Activated CD4-positive, alpha-beta T cell treated with anti-CD3 and anti-CD28 coated beads, Interleukin-2, amount 10 ng/mL, durations not matched to agents 7 days and 5 days (primary cell): Measurements from ENCODE around the gene MYMX. TPM values are rescaled to one million over a fixed set of nuclear protein-coding genes. Genes with fewer than 3 reads are reported as not detected.

Experiments used
- CTCF ChIA-PET: fragments of 350-600 bp; sonication (Branson Sonifier 250); formaldehyde crosslinking; loops from one replicate; lab custom pipeline; 2021; ENCODE audit warnings: antibody characterized with exemption; lab: Charles Lee
- POLR2A ChIA-PET: fragments of 350-600 bp; sonication (Branson Sonifier 250); formaldehyde crosslinking; loops from one replicate; lab custom pipeline; 2021; ENCODE audit warnings: antibody characterized with exemption; lab: Charles Lee
- DNase-seq: peaks from one replicate; pipeline ENCODE4 v3.0.0-alpha.2; 2020
- H3K27ac Mint-ChIP-seq: one replicate; pipeline ENCODE4 v1.8.0; 2021; ENCODE audit warnings: mild to moderate bottlenecking, moderate library complexity, mixed read lengths
- H3K27me3 Mint-ChIP-seq: one replicate; pipeline ENCODE4 v1.8.0; 2021; ENCODE audit warnings: mixed read lengths
- H3K36me3 Mint-ChIP-seq: one replicate; pipeline ENCODE4 v1.8.0; 2021; ENCODE audit warnings: low read depth, mixed read lengths
- H3K4me1 Mint-ChIP-seq: one replicate; pipeline ENCODE4 v1.8.0; 2021; ENCODE audit warnings: mixed read lengths
- H3K4me3 Mint-ChIP-seq: one replicate; pipeline ENCODE4 v1.8.0; 2021; ENCODE audit warnings: mild to moderate bottlenecking, moderate library complexity, mixed read lengths
- H3K9me3 Mint-ChIP-seq: one replicate; pipeline ENCODE4 v1.8.0; 2021; ENCODE audit warnings: mixed read lengths
- total RNA-seq, 2 experiments: library from RNA; stranded (reverse); gene quantifications; one replicate each; pipeline ENCODE4 v1.2.3, GENCODE V29; 2021

The MYMX gene
- total RNA-seq, 2 experiments from 2014 or later = not detected

- Mint-ChIP-seq H3K9me3 (no peaks in the 10 kb centered on the region), H3K36me3 (peaks cover 10% of the 10 kb centered on the region), H3K4me3 (no peak overlapping the region), H3K27me3 (no peaks in the 10 kb centered on the region), H3K27ac (peak overlapping the region; percentile 46), H3K4me1 (peaks cover 52% of the 10 kb centered on the region)
- POLR2A ChIA-PET = no interaction called here
- DNase-seq = no peak
- CTCF ChIA-PET = interaction anchor here (0.6 to 1.1 kb wide), 2 partner anchors 16 to 260 kb away, joined by 3 to 5 read pairs; no protein-coding TSS in a partner anchor
Observed at GRCh38 chr6:44260451-44261297, 43.9 kb downstream of the MYMX start.

- Mint-ChIP-seq H3K4me1 (peaks cover 50% of the 10 kb centered on the region), H3K27ac (no peak overlapping the region), H3K36me3 (peaks cover 10% of the 10 kb centered on the region)
Observed at GRCh38 chr6:44261581-44261980, 44.9 kb downstream of the MYMX start.

GRCh38 chr6:44262467-44263353 lies 46.0 kb downstream of the MYMX start:
- Mint-ChIP-seq H3K27me3 (peaks cover 2% of the 10 kb centered on the region), H3K27ac (peak overlapping the region; percentile 92), H3K4me3 (peak overlapping the region; percentile 95), H3K36me3 (peaks cover 10% of the 10 kb centered on the region), H3K9me3 (no peaks in the 10 kb centered on the region), H3K4me1 (peaks cover 53% of the 10 kb centered on the region)
- no peak for DNase-seq
- ChIA-PET POLR2A (no interaction called here), CTCF (interaction anchor here (0.5 to 1.5 kb wide), 7 partner anchors 9 to 46 kb away, joined by 3 to 8 read pairs (median 3); partner anchors contain the start of gene HSP90AB1)

More at GRCh38 chr6:44261581-44261980, 44.9 kb downstream of the MYMX start:
- CTCF ChIA-PET = interaction anchor here (1.1 to 1.5 kb wide), 4 partner anchors 8 to 40 kb away, joined by 3 to 8 read pairs (median 5); no protein-coding TSS in a partner anchor
- Mint-ChIP-seq H3K4me3 (no peak overlapping the region), H3K9me3 (no peaks in the 10 kb centered on the region), H3K27me3 (no peaks in the 10 kb centered on the region)
- DNase-seq = no peak
- POLR2A ChIA-PET = no interaction called here

- H3K36me3 Mint-ChIP-seq = peaks cover 10% of the 10 kb centered on the region
- H3K27ac Mint-ChIP-seq = peak overlapping the region; percentile 92
- ChIA-PET POLR2A (interaction anchor here (0.6 kb wide), 1 partner anchor 888 kb away, joined by 4 read pairs; no protein-coding TSS in a partner anchor), CTCF (interaction anchor here (1.0 to 1.6 kb wide), 6 partner anchors 11 to 79 kb away, joined by 3 to 8 read pairs (median 4); partner anchors contain the start of genes HSP90AB1 and SPATS1)
- peak overlapping the region; percentile 95 for H3K4me3 Mint-ChIP-seq
- H3K4me1 Mint-ChIP-seq = peaks cover 50% of the 10 kb centered on the region
- peaks cover 4% of the 10 kb centered on the region for H3K27me3 Mint-ChIP-seq
- H3K9me3 Mint-ChIP-seq = no peaks in the 10 kb centered on the region
- no peak for DNase-seq
Observed at GRCh38 chr6:44263354-44264100, 46.8 kb downstream of the MYMX start.

- ChIA-PET CTCF (interaction anchor here (1.0 to 1.6 kb wide), 6 partner anchors 12 to 78 kb away, joined by 3 to 8 read pairs (median 4); partner anchors contain the start of genes HSP90AB1 and SPATS1), POLR2A (no interaction called here)
- H3K4me3 Mint-ChIP-seq = peak overlapping the region; percentile 95
- peaks cover 8% of the 10 kb centered on the region for H3K36me3 Mint-ChIP-seq
- no peaks in the 10 kb centered on the region for H3K9me3 Mint-ChIP-seq
- peak overlapping the region; percentile 92 for H3K27ac Mint-ChIP-seq
- H3K4me1 Mint-ChIP-seq = peaks cover 53% of the 10 kb centered on the region
- peak; percentile 45 for DNase-seq
- peaks cover 12% of the 10 kb centered on the region for H3K27me3 Mint-ChIP-seq
Observed at GRCh38 chr6:44264154-44265006, 47.7 kb downstream of the MYMX start.

- Mint-ChIP-seq H3K4me1 (peaks cover 60% of the 10 kb centered on the region), H3K4me3 (peak within 1 kb of the TSS; percentile 95), H3K27ac (peak within 1 kb of the TSS; percentile 92), H3K9me3 (no peaks in the 10 kb centered on the region), H3K36me3 (peaks cover 8% of the 10 kb centered on the region), H3K27me3 (peaks cover 20% of the 10 kb centered on the region)
- ChIA-PET CTCF (interaction anchor here (1.0 to 1.6 kb wide), 5 partner anchors 13 to 64 kb away, joined by 3 to 8 read pairs (median 4); partner anchors contain the start of gene HSP90AB1), POLR2A (no interaction called here)
- peak; percentile 91 for DNase-seq
Observed at GRCh38 chr6:44265007-44265721, 48.4 kb downstream of the MYMX start, which contains the start of gene NFKBIE. Gene NFKBIE, minus strand, starts transcription at chr6:44265551. Its CDS starts 205 bp downstream, at chr6:44265346.

- POLR2A ChIA-PET = no interaction called here
- Mint-ChIP-seq H3K27me3 (peaks cover 21% of the 10 kb centered on the region), H3K36me3 (peaks cover 6% of the 10 kb centered on the region), H3K27ac (peak overlapping the region; percentile 88), H3K9me3 (no peaks in the 10 kb centered on the region), H3K4me3 (peak overlapping the region; percentile 95), H3K4me1 (peaks cover 60% of the 10 kb centered on the region)
- CTCF ChIA-PET = interaction anchor here (1.6 to 1.9 kb wide), 2 partner anchors 9 to 47 kb away, joined by 3 to 6 read pairs; partner anchors contain the start of gene AARS2
- DNase-seq = no peak
Observed at GRCh38 chr6:44265722-44266233, 49.1 kb downstream of the MYMX start.

GRCh38 chr6:44266347-44266746 lies 49.6 kb downstream of the MYMX start:
- DNase-seq = no peak
- CTCF ChIA-PET = interaction anchor here (0.7 to 2.8 kb wide), 7 partner anchors 10 to 72 kb away, joined by 3 to 25 read pairs (median 6); partner anchors contain the start of gene AARS2
- POLR2A ChIA-PET = no interaction called here
- Mint-ChIP-seq H3K27ac (peak overlapping the region; percentile 78), H3K4me1 (peaks cover 59% of the 10 kb centered on the region), H3K9me3 (no peaks in the 10 kb centered on the region), H3K27me3 (peaks cover 25% of the 10 kb centered on the region), H3K36me3 (peaks cover 2% of the 10 kb centered on the region), H3K4me3 (peak overlapping the region; percentile 95)

GRCh38 chr6:44267252-44267651 lies 50.5 kb downstream of the MYMX start:
- Mint-ChIP-seq H3K4me1 (peaks cover 55% of the 10 kb centered on the region), H3K9me3 (no peaks in the 10 kb centered on the region), H3K36me3 (peaks cover 2% of the 10 kb centered on the region), H3K27me3 (peaks cover 34% of the 10 kb centered on the region), H3K4me3 (no peak overlapping the region), H3K27ac (no peak overlapping the region)
- POLR2A ChIA-PET = no interaction called here
- CTCF ChIA-PET = interaction anchor here (0.6 to 2.8 kb wide), 12 partner anchors 11 to 140 kb away, joined by 3 to 25 read pairs (median 4); partner anchors contain the start of gene AARS2
- DNase-seq = no peak
